ENCODE data around the gene SRGAP3.

SRGAP3 gene

GRCh38 chr3:9113040-9113439 is 136.4 kb downstream of the SRGAP3 start:
- no peak overlapping the region for H3K27ac ChIP-seq
- no peak for TF ChIP-seq CTCF (conservative IDR thresholded peaks at IDR 0.05)

GRCh38 chr3:9111866-9112265 is 137.6 kb downstream of the SRGAP3 start:
- H3K27ac ChIP-seq: no peak overlapping the region
- TF ChIP-seq CTCF (conservative IDR thresholded peaks at IDR 0.05): no peak

GRCh38 chr3:9111417-9111816 is 138.0 kb downstream of the SRGAP3 start:
- TF ChIP-seq CTCF (conservative IDR thresholded peaks at IDR 0.05): no peak
- H3K27ac ChIP-seq: no peak overlapping the region

- TF ChIP-seq CTCF (conservative IDR thresholded peaks at IDR 0.05): no peak
- no peak overlapping the region for H3K27ac ChIP-seq
Measured at GRCh38 chr3:9110802-9111201, 138.6 kb downstream of the SRGAP3 start.

- H3K27ac ChIP-seq: no peak overlapping the region
- no peak for TF ChIP-seq CTCF (conservative IDR thresholded peaks at IDR 0.05)
Measured at GRCh38 chr3:9110316-9110715, 139.1 kb downstream of the SRGAP3 start.

GRCh38 chr3:9109568-9109914 is 139.9 kb downstream of the SRGAP3 start:
- TF ChIP-seq CTCF (conservative IDR thresholded peaks at IDR 0.05): no peak

GRCh38 chr3:9108876-9109567 is 140.4 kb downstream of the SRGAP3 start:
- no peak for TF ChIP-seq CTCF (conservative IDR thresholded peaks at IDR 0.05)
- H3K27ac ChIP-seq: no peak overlapping the region

More at GRCh38 chr3:9109568-9109914, 139.9 kb downstream of the SRGAP3 start:
- no peak overlapping the region for H3K27ac ChIP-seq

All from VCaP (cell line).